Activated CD8-positive, alpha-beta memory T cell treated with anti-CD3 and anti-CD28 coated beads for 4 hours (primary cell): ENCODE results near the gene DTX4.

ENCODE experiments used
- DNase-seq, 2 donors: peaks; one replicate each; pipeline ENCODE4 v3.0.0-alpha.2; 2020; ENCODE audit warnings: low read depth in 2 of 2

Gene DTX4

DNA sequence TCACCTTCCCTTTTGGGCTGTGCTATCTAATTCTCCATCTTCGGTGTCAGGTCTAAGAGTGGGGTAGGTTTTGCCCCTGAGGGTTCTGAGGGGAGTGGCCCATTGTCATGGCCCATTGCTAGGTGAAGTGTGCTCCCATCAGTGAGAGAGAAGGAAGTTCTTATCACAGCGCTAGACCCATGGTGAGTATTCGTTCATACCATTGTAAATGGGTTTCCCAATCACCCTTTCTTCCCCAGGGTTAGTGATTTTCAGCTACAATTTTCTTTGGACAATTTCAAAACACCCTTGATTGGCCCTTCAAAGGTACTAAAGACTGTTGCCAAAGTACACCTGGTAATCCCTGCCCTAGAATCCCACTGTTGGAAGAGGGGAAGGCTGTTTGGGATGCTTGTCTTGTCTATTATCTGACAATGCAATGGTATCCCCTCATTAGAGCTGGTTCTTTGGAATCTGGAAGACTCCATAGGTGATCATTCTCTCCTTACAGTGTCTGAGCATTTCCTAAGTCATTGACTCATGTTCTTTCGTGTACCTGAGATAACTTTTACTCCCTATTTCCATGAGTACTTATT lies 20.6 kb downstream of the DTX4 start:
- DNase-seq = no peak

GRCh38 chr11:59193587-59194130 lies 21.7 kb downstream of the DTX4 start:
- no peak for DNase-seq

DNA sequence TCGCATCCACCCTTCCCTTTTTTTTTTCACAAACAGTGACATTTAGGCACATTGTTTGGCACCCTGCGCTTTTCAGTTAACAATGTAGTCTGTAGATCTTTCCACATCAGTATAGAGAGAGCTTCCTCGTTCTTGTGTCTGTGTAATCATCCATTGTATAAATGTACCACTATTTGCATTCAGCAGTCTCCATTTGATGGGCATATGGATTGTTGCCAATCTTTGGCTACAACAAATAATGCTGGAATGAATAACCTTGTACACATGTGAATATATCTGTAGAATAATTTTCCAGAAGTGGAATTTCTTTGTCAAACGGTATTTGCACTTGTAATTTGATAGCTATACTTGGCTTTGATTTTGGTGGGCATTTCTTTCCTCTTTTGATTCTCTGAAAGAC lies 23.7 kb downstream of the DTX4 start:
- no peak for DNase-seq

- DNase-seq = no peak
Measured at GRCh38 chr11:59196777-59197176, 24.8 kb downstream of the DTX4 start.

DNA sequence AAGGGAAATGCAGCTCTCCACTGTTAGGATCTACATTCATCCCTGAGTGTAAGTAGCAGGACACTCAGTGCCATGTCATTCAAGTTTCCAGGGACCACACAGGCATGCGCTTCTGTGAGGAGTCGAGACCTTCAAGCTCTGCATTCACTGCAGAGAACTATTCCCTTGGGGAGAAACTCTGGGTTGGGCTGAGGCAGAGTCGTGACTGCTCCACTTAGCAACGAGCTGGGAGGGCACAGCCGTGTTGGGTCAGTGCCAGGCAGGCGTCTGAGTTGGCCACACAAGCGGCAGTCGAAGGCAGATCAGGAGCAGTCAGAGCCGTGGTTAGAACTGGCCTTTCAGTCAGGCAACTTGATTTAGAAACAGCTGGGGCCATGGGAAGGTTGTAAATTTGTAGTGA lies 26.1 kb downstream of the DTX4 start:
- DNase-seq = no peak

GRCh38 chr11:59198726-59199125 lies 26.8 kb downstream of the DTX4 start:
- no peak for DNase-seq

GRCh38 chr11:59199546-59200422 lies 27.9 kb downstream of the DTX4 start:
- DNase-seq = no peak

- DNase-seq = no peak
Measured at GRCh38 chr11:59200423-59200746, 28.5 kb downstream of the DTX4 start.

GRCh38 chr11:59201353-59201752 lies 29.4 kb downstream of the DTX4 start:
- DNase-seq = no peak

DNA sequence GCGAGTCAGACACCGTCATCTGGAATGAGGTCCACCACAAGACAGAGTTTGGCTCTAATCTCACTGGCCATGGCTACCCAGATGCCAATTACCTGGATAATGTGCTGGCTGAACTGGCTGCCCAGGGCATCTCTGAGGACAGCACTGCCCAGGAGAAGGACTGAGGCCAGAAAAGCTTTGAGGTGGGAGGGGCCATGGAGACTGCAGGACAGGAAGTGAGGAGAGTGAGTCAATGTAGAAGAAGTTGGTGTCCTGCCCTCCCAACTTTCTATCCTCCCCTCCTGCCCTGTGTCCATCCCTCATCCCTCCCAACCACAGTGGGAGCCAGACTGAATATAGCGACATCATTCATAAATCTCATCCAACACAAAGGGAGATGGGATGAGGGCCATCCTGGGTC lies 32.8 kb downstream of the DTX4 start:
- no peak for DNase-seq

- DNase-seq = no peak
Measured at GRCh38 chr11:59205648-59206047, 33.7 kb downstream of the DTX4 start.

- no peak for DNase-seq
Measured at GRCh38 chr11:59206635-59207034, 34.7 kb downstream of the DTX4 start.

DNA sequence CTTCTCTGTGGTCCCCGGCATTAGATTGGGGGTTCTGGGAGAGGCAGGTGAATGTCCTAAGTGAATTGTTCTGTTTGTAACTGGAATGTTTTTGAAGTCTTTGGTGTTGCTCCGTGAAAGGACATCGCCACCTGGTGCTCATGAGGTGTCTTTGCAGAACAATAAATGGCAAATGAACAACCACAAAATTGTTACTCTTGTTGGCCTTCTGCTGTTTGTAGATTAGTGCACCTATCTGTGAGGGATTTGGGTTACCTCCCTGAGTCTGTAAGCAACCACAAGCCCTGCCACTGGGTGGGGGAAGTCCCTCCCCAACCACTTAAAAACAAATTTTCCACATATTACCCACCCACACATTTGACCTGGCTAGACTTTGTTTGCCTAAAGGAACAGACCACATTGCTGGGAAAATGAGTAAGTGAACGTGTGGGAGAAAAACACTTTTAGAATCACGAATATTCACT lies 36.1 kb downstream of the DTX4 start:
- DNase-seq = peak in 1 of 2 donors; percentile 37

- DNase-seq = no peak
Measured at GRCh38 chr11:59208956-59209355, 37.0 kb downstream of the DTX4 start.

DNA sequence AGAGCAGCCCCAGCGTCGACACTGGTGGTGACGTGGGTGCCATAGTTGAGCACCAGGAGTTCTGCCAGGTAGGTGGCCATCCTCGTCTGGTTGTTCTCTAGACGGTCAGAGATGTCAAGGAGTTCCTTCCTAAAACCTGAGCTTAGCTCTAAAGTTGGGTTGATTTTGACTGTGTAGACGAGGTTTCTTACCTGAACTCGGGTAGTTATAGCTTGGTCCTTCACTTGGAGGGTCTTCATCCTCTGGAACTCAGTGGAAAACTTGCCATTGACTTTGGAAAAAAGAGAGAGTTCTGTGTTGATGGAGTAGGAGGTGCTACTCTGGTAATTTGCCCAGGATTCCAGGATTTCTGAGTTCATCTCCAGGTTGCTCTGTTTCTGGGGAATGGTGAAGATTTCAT lies 40.3 kb downstream of the DTX4 start:
- no peak for DNase-seq

DNA sequence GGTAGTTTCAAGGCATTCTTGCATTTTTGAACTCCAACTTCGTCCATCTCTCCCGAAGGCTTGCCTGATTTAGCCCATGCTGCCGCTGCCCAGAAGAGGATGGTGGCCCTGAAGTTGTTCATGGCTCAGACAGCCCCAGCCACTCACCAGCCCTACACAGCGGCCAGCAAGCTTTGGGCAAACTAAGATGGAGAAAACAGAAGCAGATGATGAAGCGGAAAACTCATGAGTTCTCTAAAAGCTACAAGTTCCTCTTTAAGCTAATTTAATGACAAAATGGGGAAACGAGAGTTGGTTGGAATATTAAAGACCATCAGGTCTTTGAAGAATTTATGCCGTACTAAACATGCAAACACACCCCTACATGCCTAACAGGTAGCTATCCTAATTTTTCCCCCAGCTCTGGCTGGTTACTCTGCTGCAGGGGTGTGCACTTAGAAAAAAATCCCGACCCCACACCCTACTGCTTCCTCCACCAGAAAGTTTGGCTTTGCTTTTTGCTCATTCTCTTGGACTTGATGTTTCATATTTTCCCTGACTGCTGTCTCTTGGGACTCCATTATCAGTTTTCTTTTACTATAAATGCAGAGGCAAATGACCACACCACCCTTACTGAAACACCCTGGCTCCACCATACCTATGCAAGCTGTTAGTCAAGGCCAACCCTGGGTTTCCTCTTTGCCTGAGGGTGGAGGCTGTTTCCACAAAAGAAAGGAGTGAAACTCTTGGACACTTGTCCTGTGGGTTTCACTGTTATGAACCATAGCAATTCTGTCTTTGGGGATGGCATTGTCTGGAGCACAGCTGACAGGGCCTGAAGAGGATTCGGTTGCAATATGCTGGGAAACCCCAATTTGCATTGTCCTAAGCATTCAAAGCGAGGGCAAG lies 41.1 kb downstream of the DTX4 start, which contains the start of gene MPEG1:
TSS of gene MPEG1 (minus strand) at position 184 of the 888 bp plus-strand sequence. CDS start at position 122, 62 bp downstream.
- no peak for DNase-seq

DNA sequence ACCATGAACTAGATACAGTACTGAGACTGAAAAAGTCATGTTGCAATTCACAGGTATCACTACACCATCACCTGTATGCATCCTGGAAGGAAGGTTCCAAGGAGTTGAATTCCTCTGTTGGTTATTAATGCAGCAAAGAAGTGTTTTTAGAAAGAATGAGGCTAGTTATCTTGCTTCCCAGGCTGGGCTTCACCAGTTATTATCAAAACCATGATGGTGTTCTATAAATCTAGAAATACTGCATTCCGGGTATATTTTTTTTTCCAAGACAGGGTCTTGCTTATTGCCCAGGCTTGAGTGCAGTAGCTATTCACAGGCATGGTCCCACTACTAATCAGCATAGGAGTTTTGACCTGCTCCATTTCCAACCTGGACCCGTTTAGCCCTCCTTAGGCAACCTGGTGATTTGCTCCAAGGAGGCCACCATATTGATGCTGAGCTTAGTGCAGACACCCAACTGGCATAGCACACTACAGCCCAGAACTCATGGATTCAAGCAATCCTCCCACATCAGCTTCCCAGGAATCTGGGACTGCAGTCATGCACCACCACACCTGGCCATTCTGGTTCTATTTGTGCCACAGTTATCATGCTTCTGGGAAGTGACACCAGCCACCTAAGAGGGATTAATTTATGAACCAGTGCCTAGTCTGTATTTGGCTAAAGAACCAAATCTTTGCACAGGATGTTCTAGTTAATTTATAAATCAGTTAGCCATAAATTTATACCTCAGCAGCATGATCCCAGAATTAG lies 42.4 kb downstream of the DTX4 start:
- no peak for DNase-seq

DNA sequence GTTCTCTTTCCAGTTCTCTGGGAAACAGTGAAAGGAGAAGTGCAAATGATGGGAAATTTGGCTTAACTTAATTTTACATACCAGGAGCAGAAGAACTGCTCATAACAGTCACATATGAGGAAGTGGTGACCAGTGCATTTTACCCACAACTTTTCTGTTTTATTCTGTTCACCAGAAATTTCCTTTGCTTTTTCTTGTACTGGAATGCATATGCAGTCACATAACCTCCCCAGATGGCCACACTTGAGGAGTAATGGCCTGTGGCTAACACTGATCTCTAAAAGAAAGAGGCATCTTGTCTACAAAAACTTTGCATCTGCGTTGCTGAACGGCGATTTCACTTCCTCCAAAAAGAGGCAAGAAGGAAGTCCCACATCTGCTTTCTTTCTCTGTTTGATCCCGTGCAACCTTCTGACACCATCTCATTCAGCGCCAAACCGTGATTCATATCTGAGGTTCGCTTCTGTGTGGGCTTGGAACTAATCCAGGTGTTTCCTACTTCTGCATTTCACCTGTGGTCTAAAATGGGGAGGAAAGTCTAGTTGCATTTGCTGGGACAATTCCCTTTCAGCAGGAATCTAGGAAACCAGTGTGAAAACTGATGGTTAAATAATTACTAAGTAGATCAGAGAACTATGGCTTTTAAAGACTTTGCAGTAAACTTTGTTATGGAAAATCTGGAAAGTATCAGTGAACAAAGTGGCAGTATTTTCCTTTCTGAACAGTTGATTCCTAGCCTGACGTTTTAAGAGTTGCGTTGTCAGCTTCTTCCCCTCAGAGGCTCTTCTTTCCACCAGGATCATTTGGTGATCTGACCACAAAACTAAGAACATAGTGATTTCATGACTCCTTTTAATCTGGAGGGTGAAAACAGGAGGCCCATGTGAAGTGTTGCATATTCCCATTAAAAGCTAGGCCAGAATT lies 45.0 kb downstream of the DTX4 start:
- DNase-seq = no peak

GRCh38 chr11:59218319-59218718 lies 46.4 kb downstream of the DTX4 start:
- DNase-seq = no peak

GRCh38 chr11:59218893-59219292 lies 47.0 kb downstream of the DTX4 start:
- DNase-seq = no peak
